Right lobe of liver (tissue), 4 donors: ENCODE measurements around the gene ACOX1.

Experiments
- POLR2A ChIP-seq: fragments of 450-650 bp; IDR thresholded peaks from one replicate; pipeline ENCODE4 v1.6.1; 2017; ENCODE audit warnings: antibody characterized with exemption, mild to moderate bottlenecking
- TF ChIP-seq, protein P1 (sequence below), 4 donors: fragments of 200-600 bp in 3 of 4; fragments of 450-650 bp in 1 of 4; IDR thresholded peaks; one replicate each; pipeline versions ENCODE4 v1.5.1 to v1.8.0; 2016 to 2022; ENCODE audit warnings: antibody characterized with exemption in 4 of 4, mild to moderate bottlenecking in 2 of 4
- donor health status: DM: no; HTN: no; CAD: no.
- donor health status: DM: no; HTN: no; CAD: no.
- donor health status: DM: no; HTN: yes; CAD: no.

DNA sequence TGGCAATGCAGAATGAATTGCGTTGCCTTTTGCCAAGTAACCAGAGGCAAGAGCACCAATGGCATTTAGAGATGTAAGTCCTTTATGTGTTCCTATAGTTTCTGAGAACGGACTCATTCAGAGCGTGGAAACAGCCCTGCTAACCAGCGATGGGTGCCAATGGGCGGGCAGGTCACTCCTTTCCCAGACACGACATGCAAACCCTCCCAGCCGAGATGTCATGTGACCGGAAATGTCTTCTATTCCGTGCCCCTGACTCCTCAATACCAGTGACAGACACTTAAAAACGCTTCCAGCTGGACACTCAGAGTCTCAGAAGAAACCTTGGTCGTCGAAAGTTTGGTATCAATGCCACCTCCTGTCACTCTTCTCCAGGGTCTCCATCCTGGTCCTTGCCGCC lies 41.3 kb downstream of the ACOX1 start:
- TF ChIP-seq, protein P1, sequence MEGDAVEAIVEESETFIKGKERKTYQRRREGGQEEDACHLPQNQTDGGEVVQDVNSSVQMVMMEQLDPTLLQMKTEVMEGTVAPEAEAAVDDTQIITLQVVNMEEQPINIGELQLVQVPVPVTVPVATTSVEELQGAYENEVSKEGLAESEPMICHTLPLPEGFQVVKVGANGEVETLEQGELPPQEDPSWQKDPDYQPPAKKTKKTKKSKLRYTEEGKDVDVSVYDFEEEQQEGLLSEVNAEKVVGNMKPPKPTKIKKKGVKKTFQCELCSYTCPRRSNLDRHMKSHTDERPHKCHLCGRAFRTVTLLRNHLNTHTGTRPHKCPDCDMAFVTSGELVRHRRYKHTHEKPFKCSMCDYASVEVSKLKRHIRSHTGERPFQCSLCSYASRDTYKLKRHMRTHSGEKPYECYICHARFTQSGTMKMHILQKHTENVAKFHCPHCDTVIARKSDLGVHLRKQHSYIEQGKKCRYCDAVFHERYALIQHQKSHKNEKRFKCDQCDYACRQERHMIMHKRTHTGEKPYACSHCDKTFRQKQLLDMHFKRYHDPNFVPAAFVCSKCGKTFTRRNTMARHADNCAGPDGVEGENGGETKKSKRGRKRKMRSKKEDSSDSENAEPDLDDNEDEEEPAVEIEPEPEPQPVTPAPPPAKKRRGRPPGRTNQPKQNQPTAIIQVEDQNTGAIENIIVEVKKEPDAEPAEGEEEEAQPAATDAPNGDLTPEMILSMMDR (IDR thresholded peaks at IDR 0.05), result no peak
- no peak for TF ChIP-seq POLR2A
